Putamen (tissue), 1 donor: Measurements from ENCODE around the gene CSTB.
A peak's percentile ranks its signal among the peaks of the same experiment; 100 is the strongest.

Experiments used
- DNase-seq: peaks from one replicate; pipeline ENCODE4 v3.0.0-alpha.2; 2016; ENCODE audit warnings: low spot score

The CSTB gene

DNA sequence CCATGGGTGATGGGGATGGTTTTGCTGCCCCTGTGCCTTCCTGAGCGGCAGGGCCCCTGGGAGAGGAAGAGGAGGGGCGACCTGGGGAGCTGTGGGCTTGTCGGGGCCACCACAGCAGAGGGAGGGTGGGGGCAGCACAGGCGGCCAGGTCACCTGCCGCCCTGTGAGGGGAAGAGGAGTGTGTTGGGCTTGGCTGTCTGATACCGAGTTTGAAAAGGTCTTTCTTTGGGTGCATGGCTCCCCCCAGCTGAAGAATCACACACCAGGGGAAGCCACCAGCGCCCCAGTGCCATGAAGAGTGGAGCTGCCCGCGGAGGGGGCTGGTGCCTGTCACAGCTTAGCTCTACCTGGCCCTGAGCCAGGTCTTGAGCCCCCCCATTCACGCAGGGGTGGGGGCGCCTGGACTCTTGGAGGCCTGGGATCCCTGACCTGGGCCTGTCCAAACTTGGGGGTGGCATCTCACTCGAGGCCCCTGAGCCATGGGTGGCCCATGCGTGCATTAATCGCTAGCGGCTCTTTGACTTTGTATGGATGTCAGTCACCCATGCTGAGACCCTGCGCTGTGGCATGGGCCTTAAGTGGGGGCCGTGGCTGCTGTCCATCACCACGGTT, 26.4 kb downstream of the CSTB start:
- no peak for DNase-seq

DNA sequence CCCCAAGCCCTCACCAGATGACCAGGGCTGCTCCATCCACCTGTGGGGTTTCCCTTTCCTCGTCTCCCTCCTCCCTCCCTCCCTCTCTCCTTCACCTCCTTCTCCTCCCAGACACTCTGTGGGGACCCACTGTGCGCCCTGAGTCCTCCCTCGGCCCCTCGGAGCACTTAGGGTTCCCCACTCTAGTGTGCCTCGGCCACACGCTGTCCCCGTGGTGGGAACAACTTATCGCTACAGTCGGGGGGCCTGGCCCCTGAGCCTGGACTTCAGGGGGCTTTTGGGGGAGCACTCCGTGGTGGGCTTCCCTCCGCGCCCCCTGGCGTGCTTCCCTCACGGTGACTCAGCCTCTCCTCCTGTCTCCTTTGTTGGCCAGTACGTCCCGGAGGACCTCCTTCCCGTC, 27.5 kb downstream of the CSTB start:
- no peak for DNase-seq

DNA sequence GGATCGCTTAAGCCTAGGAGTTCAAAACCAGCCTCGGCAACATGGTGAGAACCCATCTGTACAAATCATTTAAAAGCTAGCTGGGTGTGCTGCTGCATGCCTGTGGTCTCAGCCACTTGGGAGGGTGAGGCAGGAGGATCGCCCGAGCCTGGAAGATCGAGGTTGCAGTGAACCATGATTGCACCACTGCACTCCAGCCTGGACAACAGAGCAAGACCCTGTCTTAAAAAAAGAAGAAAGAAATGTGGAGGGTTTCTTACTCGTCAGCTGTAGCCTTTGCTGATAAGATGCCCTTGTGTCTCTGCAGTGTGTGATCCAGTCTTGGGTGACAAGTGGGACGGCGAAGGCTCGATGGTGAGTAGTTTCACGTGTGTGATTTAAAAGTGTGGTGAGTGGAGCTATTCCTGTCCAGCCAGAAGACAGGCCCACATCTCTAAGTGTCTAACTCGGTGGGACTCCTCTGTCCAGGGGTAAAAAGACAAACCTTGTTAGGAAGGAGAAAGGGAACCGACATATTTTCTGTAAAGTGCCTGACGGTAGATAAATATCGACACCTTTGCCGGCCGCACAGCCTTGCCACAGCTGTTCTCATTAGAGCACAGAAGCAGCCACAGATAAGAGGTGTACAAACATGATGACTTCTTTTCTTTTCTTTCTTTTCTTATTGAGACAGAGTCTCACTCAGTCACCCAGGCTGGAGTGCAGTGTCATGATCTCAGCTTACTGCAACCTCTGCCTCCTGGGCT, 30.2 kb downstream of the CSTB start:
- DNase-seq, result no peak

DNA sequence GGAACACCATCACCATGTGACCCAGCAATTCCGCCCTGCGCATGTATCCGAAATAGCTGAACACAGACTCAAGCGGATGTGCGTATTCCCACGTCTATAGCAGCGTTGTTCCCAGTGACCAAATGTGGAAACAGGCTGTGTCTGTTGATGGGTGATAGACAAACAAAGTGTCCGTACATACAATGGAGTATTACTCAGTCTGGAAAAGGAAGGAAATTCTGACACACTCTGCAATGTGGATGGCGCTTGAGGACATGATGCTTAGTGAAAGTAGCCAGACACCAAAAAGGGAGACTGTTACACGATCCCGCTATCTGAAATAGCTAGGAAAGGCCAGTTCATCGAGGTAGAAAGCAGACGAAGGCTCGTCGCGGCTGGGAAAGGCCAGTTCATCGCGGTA, 31.4 kb downstream of the CSTB start:
- DNase-seq, result no peak

DNA sequence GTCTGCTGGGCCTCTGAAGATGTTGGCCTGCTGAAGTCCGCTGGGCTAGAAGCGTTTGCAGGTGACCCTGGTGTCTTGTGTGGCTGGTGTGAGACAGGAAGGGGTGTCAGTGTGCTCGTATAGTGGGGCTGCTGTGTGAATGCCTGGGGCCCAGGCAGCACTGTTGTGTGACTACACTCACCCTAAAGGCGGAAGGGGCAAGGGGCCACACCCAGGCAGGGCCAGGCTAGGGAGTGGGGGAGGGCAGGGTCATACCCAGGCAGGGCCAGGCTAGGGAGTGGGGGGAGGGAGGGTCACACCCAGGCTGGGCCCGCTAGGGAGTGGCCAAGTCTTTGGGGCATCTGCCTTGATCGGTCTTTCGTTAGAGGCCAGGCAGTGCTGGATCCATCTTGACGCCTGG, 32.2 kb downstream of the CSTB start:
- no peak for DNase-seq

DNA sequence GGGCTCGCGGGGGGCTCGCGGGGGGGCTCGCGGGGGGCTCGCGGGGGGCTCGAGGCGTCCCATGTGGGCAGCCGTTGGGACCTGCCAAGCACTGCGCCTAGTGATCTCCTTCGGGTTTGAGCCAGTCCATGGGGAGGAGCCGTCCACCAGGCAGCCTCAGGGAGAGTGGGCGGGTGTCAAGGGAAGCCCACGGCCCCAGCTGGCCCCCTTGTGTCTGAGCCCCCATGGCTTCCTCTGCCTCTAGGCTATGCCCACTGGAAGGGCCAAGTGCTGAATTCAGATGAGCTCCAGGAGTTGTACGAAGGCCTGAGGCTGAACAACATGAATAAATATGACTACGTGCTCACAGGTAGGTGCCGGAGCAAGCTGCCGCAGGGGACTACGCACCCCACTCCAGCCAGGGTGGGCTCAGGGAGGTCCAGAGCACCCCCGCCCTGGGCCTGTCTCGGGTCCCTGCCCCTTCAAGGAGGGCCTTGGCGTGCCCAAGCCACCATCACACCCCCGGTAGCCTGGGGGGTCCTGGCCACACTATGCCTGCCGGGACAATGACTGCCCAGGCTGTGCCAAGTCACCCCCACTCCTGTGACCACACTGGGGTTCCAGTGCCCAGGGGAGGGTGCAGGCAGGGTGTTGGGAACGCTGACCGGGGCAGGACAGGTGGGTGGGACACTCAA, 34.5 kb downstream of the CSTB start:
- no peak for DNase-seq

DNA sequence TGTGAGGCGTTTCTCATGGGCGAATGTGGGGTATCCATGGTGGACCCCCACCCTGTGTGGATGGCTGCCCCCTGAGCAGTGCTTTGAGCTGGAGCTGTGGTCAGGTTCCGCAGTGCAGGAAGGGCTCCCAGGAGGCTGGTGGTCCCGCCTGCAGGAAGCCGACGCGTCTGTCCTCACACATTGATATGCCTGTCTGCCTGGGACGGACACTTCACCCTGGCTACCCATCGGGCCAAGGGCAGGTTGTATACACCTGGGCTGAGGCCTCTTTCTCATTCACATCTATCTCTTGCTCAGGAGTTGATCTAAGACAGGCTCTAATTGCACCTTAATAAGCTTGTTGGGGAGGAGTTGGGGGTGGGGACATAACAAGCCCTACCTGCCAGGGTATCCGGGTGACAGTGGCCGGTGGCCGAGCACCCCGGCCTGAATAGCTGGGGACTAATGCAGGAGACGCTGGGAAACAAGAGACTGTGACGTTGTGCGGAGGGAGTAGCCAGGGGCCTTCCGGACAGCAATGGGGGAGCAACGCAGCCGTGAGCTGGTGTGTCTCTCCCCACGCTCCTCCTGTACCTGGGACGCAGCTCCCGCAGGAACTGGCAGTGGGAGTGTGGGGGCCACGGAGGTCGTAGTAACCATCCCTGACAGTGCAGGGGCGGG, 35.5 kb downstream of the CSTB start:
- DNase-seq, result peak; percentile 58

DNA sequence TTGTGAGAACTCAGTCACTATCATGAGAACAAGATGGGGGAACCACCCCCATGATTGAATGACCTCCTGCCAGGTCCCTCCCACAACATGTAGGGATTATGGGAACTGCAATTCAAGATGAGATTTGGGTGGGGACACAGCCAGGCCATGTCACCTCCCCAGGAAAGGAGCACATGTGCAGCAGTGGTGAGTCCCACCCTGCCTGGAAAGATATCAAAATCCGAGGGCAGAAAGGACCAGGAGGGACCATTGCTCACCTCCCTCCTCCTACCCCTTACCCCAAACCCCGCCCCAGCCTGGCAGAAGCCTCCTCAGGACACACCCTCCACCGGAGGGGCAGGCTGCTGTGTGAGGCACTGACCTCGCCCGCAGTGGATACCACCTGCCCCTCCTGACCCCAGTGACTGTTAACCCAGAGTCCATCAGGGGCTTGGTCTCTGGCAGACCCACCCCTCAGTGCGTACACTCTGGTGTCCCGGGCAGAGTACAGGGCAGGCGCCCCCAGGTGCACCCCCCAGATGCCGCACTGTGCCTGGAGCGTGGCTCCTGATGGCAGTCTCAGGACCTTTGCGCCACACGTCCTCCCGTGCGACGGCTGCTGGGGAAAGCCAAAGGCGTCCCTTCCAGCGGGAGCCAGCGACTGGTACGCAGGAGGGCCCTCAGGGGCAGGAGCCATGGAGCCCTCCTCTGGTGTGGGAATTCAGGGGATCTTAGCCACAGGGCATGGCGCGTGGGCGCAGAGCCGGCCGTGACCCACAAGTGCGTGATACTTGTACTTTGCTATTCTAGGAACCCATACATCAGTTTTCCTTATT, 36.3 kb downstream of the CSTB start:
- no peak for DNase-seq

DNA sequence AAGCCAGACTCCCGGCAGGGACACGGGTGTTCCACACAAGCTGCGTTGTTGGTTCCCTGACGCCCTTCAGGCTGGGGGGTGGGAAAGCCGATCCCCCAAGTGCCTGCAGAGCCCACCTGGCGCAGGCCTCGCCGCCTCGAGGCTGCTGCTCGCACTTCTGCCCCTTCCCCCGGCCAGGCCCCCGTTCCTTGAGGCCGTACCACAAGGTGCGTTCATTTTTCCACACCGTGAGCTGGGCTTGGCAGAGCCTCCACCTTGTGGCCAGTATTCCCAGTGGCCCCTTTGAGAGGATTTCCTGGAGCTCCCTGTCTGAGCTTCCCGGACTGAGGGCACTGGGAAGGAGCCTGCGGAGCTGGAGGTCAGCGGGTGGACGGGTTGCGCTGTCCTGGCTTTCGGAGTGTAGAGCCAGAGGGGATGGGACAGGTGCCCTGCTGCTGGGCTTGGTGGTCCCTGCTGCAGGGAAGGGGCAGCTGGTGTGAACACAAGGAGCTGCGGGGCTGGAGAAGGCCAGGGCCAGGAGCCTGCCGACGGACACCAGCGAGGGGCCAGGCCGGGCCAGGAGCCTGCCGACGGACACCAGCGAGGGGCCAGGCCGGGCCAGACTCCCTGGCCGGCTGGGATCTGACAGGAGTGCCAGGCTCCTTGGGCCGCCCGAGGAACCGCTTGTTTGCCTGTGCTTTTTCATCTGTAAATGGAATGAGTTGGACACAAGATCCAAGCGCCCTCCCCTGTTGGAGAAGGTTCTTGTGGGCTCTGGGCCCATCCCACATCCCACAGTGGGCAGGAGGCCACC, 38.8 kb downstream of the CSTB start:
- no peak for DNase-seq

DNA sequence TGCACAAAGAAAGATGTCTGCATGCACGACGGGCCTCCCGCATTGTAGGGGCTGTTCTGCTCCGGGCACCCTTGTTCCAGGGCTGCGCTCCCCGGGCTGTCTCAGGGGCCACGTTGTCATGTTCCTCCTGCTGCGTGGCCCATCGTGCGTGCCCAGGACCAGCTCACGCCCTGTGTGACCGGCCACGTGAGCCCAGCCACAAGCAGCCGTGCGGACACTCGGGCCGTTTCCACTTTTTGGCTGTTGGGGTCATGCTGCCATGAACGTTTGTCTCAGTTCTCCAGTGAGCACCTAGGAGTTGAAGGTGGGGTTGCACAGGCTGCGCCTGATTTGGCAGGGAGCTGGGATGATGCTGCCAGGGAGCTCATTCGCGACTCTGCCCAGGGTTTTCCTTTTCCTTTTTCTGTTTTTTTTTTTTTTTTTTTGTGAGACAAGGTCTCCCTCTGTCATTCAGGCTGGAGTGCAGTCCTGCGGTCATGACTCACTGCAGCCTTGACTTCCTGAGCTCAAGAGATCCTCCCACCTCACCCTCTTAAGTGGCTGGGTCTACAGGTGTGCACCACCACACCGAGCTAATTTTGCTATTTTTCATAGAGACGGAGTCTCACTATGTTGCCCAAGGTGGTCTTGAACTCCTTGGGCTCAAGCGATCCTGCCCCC, 39.8 kb downstream of the CSTB start:
- DNase-seq, result no peak

DNA sequence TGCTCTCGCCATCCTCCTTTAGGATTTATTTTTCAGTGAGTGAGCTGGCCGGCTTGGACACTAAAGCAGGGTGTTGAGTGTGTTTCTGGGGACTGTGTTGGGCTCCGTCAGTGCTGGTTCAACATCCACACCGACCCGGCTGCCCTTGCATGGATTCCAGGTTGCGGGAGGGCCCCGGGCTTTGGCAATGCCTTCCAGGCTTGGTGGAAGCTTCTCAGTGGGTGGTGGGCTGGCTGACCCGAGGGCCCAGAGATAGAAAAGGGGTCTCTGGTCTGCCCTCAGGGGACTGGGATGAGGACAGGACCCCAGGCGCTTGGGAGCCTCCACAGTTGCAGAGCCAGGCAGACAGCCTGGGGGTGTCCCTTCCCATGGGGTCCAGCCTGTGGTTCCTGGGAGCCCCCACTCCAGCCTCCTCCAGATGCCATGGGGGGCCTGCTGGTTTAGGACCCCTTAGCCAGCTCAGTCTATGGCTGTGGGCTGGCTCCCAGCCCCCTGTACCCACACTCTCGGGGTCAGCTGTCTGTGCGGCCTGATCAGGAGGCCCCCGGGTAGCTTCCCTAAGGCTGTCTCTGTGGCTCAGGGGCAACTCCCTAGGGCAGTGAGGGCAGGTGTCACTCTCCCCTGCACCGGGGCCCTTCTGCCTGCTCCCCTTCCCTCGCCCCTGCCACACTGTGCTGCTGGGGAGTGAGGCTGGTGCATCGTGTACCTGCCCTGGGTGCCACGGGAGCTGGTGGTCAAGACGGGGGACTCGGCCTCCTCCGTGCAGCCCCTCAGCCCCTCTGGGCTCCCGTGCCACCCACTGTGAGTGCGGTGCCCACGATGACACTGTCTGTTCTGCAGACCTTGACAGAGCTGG, 40.6 kb downstream of the CSTB start:
- DNase-seq, result no peak

DNA sequence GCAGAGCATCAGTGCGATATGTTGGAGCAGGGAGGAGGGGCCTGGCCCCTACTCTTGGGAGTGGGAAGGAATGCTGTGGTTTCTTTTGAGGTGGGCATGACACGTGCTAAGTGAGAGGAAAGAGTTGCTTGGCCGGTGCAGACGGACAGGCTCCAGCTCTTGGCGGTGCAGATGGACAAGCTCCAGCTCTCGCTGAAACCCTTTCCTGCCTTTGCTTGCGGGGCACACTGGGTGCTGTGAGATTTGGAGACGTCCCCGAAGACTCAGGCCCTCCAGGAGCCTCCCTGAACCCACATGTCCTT, 41.2 kb downstream of the CSTB start:
- DNase-seq, result no peak

DNA sequence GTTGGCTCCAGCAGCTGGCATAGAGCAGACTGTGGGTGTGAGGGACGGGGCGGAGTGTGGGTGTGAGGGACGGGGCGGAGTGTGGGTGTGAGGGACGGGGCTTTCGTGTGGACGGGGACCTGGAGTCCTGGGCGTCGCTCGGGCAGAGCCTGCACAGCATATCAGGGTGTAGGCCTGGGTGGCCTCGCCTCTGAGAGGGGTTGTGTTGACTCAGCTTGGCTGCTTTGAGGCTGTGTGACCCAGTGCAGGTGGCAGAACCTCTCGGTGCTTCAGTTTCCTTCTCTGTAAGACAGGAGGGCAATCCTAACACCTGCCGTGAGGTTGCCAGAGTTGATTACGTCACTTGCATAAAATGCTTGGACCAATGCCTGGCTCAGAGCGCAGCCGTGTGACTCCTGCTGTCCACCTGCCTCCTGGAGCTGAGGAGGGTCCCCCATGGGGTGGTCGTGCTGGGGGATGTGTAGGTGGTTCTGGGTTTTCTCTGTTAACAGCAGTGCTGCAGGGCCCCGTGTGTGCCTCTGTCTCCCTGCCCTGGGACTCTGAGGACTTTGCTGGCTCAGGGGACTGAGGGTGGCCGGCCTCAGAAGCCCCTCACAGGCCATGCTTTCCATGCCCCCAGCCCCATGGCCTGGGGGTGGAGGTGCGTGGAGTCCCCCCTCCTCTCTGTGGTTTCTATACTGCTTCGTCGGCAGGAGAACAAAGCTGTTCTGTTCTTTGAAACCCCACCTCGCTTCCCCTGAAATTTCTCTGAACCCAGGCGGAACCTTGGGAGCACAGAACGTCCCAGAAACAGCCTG, 41.8 kb downstream of the CSTB start:
- no peak for DNase-seq

DNA sequence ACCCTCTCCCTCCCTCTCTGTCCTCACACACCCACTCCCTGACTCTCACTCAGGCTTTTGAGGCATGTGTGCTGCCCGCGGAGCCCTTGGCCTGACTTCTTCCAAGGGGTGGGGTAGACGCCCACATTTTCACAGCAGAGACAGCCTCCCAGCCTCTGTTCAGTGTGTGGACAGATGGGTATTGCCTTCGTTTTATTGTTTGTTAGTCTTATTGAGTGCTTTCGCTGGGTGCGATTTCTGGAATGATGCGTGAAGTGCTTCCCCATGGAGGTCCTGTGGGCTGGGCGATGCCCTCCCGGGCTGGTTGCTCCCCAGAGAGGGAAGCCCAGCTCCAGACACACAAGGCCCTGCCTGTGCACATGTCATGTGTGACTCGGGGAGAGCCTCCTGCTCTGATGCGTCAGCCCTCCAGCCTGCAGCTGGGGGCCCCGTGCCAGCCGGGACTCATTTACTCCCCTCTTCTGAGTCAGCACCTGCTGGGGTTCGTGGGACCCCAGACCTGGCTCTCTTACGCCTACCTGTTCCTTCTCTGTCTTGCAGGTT, 42.5 kb downstream of the CSTB start:
- DNase-seq, result no peak

DNA sequence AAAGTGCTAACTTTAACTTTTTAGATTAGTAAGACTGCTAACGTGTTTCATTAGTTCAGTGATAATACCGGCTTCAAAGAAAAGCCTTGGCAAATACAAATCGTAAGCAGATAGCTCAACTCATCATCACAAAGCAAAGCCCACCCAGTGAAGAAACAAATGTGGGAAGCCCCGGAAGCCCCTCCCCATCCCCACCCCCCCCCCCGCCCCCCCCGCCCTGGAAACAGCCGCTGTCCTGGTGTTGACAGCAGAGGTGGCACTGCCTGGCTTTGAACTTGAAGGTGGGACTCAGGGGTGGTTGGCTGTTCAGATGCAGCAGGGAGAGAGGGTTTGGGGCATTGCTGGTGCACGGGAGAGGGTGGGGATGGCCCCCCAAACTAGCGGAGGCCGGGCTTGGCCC, 43.0 kb downstream of the CSTB start:
- DNase-seq, result no peak

DNA sequence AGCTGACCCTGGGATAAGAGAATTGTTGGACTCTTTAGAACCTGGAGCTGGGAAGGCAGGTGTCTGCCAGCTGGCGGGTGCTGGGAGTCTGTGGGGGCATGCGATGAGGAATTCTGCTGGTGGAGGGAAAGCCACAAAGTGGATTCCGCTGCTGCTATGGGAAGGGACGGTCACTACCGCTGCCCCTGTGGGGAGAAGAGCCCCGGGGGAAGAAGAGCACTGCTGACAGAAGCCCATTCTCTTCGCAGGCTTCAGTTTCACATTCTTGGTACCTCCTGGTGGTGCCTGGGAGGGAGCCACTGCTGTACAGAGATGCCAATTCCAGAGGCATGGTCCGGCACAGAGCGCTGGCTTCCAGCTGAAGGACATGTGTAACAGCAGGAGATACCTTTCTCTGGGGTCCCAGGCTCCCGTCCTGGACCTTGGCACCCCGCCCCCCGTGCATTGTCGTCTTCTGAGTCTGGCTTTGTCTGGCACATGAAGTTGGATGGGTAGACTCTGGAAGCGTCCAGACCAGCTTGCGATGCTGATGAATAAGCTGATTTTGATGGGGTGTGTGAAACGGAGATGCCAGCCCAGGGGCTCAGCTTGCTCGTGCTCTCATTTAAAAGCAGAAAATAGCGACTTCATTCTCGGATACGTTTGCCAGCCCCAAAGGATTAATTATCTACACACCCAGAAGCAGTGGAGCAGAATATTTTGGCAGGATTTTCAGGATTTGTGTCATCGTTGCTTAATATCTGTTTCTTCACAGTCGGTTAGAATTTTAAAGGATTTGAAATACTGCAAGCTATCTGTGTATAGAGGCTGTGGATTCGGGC, 44.0 kb downstream of the CSTB start:
- peak; percentile 45 for DNase-seq

DNA sequence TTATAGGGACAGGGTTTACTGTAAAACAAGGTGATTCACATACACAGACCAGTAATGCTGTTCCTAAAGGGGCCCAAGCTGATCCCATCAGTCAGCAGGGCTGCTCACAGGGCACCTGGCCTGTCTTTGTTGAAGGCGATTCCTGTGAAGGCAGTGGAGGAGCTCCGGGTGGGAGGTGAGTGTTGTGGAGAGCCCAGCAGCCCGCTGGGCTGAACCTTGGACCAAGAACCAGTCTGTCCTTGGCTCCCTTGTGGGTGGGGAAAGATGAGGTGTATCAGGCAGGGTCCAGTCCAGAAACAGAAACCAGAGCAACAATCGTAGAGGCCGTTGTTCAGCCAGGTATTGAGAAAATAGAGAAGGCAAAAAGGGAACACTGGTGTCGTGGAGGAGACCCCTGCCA, 44.6 kb downstream of the CSTB start:
- no peak for DNase-seq
